ENCODE data around the gene LARGE2.

Gene LARGE2

GRCh38 chr11:45974806-45975205 is 52.4 kb downstream of the LARGE2 start:
- DNase-seq, result no peak
